Colon (tissue), 2 donors: ENCODE measurements around the gene CHRNA9.
A peak's percentile ranks its signal among the peaks of the same experiment; 100 is the strongest.

Source experiments
- FAIRE-seq: peaks from 2 replicates; lab custom pipeline; 2012; peaks lifted over from hg19 to GRCh38; lab: Jason Lieb, UNC
- donor health status: control.
- donor health status: control.

The CHRNA9 gene

DNA sequence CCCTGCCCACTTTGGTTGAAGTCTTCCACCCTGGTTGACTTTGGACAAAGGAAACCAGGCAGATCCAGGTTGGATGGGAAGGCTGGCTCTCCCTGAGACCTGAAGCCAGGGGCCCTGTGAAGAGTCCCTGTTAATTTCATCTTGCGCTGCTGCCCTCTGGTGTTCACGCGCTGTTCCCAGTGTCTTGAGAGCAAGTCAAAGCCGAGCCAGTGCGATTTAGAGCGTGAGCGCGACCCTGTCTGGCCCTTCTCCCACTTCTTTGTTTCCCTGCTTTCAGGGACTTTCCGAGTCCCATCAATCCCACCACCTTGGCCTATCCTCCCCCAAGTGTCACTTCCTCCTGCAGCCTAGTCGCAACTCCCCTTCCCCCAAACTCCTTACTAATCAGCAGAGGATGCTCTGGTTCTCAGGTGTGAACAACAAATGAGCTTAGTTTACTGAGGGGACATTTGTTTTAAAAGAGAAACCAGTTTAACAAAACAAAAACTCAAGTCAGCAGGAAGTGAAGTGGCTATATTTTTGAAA lies 25.8 kb upstream of the CHRNA9 start:
- no peak for FAIRE-seq

DNA sequence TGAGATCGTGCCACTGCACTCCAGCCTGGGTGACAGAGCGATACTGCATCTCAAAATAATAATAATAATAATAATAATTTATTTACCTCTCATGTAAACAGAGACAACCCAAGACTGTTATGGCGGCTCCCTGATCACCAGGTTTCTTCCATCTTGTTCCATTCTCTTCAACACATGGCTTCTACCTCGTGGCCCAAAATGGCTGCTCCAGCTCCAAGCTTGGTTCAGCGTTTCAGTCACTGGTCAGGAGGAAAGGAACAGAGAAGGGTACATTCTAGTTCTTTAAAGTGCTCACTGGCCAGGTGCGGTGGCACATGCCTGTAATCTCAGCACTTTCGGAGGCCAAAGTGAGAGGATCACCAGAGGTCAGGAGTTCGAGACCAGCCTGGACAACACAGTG lies 24.9 kb upstream of the CHRNA9 start:
- FAIRE-seq, result no peak

DNA sequence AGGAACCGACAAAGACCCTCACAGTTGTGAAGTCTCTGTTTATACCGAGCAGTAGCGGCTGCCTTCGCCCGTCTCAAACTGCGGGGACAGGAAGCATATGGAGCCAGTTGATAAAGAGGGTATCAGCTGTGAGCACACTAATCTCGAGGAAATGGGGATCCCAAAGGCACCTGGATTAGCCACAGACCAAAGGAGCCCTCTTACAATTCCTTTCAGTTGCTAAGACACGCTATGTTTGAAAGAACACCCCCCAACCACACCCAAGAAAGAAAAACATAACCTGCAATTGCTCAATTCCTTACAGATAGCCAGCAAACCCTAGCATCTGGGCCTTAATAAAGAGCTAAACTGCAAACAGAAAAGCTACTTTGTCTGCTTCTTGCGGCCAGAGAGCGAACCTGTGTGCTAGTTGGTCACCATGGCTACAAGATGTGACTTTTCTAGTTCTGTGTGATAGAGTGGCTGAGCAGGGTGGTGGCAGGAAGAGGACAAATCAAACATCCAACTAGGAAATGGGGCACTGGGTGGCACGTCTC lies 23.3 kb upstream of the CHRNA9 start:
- no peak for FAIRE-seq

DNA sequence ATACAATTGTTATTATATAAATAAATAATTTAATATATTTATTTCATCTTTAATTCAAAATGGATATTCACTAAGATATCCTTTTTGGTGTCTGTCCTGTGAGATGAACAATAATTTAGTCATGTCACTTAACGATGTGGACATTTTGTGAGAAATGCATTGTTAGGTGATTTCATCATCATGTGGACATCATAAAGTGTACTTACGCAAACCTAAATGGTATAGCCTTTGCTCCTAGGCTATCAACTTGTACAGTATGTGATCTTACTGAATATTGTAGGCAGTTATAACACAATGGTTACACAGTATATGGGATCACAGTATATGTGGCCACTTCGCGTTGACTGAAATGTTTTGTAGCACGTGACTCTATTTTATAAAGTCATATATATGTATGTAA lies 20.2 kb upstream of the CHRNA9 start:
- FAIRE-seq, result no peak

- no peak for FAIRE-seq
Observed at GRCh38 chr4:40316333-40316781, 18.8 kb upstream of the CHRNA9 start.

DNA sequence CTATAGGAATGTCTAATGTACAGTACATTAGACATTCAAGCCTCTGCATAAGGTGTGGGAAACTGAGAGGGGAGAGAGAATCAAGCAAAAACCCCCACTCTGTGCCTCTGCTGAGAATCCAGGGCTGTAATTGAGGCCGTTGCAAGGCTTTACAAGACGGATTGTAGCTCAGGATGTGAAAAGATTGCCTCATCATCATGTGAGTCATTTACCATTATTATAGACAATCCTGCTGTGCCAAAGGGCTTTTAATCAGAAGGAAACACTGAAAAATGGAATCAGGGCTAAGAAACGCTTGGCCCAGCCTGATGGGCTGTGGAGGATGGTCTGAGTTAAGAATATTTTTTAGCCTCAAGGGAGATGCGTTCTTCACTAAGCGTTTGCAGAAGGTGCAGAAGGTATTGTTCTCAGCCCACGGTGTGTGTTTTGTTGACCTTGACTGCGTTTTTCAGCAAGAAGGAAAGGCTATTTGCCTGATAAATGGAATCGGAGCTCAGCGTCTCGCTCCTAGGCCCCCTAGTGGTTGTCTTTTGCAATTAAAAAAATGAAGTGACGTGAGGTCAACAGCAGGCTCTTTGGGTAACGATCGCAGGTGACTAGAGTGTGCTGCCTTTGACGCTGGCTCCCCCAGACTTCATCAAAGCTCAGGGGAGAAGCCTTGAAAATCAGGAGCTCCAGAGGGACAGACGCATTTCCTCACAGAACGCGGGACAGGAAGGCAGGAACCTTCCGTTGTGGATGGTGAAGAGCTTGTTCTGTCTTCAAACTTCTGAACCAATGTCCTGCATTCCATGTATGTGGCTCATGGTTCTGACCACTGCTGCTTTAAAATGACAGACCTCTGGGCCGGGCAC lies 18.1 kb upstream of the CHRNA9 start:
- FAIRE-seq, result no peak

- FAIRE-seq, result no peak
Observed at GRCh38 chr4:40317916-40318658, 17.0 kb upstream of the CHRNA9 start.

DNA sequence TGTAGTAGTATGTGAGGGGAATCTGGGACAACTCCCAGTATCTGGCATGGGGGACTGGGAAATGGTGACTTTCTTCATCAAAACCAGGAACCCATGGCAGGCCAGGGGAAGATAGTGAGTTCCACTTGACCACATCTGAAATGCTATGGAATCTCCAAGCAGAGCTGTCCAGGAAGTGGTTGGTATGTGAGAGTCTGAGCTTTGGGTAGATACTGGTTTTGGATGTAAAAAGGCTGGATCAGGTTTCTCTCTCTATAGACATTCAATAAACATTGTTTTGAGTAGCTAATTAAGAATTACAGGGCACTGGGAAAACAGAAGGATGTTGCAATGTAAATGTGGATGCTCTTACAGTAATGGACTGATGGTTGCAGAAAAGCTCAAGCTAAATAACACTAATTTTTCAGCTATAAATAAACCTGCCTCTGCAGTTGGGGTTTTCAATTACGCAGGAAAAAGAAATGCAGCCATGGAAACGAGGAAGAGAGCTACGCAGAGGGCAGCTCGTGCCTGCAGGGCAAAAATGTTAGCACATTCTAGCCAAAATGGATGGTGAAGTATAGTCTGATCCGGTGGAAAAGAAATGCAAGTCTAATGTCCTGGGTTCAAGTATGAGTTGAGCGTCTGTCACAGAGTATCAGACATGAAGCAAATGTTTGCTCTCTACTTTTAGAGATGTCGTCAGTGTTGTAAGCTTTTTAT lies 13.4 kb upstream of the CHRNA9 start:
- no peak for FAIRE-seq

- no peak for FAIRE-seq
Observed at GRCh38 chr4:40322811-40323210, 12.3 kb upstream of the CHRNA9 start.

DNA sequence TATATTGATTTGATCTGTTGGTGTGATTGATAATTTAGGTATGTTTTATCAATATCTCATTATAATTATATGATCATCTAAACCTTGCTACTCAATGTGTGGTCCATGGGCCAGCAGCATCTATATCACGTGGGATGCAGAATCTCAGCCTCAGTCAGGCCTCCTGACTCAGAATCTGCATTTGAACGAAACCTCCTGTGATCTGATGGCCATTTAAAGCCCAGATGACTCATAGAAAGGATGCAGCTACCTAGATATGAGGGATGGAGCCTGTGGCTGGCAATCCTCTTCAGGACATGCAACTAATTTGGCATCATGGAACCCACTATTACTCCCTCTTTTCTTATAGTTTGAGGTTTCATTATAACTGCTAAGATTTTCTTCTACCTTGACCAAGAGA lies 11.3 kb upstream of the CHRNA9 start:
- no peak for FAIRE-seq

DNA sequence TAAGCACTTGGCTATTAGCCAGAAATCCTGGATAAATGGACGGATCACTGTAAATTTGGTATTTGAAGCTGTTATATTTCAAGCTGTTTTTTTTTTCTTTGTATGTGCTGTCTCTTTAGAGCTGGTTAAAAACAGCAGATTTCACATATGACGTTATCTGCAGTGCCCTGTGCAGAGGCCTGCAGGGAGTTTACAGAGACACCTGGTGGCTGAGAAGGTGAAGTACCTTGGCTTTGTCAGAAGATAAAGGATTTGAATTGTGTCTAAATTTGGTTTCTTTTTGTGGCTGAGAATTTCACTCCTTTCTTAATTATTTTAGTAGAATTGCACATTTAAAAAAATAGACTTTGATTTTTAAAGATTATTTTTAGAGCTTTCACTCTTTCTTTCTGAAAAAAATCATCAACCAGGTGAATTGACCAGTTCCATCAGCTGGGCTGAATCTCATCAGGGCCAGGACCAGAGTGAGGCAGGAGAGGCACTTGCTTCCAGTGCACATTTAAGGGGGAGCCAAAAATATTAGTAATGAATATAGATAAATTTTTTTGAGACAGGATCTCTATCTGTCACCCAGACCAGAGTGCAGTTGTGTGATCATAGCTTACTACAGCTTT lies 9.6 kb upstream of the CHRNA9 start:
- peak; percentile 28 for FAIRE-seq

- no peak for FAIRE-seq
Observed at GRCh38 chr4:40327340-40327739, 7.8 kb upstream of the CHRNA9 start.

DNA sequence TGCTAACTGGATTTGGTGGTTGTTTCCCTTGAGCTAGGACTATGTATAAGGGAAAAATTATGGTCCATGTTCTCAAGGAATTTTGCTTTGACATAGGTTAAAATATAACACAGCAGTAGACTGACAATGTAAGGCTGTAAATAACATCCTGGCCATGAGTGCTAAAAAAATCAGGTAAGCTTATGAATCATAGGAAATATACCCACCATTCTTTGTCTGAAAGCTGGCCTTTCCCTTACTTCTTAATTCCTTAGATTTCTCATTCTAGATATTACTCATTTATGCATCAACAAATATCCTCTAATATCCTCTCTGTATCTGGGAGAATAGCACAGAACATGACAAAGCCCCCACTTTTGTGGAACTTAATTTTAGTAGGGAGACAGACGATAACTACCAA lies 6.8 kb upstream of the CHRNA9 start:
- no peak for FAIRE-seq

DNA sequence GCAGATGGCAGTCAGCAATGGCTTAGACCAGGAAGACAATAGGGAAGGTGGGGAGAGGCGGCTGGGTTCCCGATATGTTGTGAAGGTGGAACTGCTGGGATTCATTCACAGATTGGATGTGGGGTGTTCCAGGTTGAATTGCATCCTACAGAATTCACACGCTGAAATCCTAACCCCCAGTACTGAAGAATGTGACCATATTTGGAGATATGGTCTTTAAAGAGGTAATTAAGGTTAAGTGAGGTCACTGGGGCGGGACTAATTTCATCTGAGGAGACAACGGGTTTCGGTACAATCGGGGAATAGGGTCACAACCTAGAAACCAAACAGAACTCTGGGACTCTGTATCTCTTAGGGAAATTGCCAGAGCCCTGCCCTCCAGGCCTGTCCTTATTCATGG lies 5.3 kb upstream of the CHRNA9 start:
- FAIRE-seq, result no peak

- no peak for FAIRE-seq
Observed at GRCh38 chr4:40330536-40330935, 4.6 kb upstream of the CHRNA9 start.

DNA sequence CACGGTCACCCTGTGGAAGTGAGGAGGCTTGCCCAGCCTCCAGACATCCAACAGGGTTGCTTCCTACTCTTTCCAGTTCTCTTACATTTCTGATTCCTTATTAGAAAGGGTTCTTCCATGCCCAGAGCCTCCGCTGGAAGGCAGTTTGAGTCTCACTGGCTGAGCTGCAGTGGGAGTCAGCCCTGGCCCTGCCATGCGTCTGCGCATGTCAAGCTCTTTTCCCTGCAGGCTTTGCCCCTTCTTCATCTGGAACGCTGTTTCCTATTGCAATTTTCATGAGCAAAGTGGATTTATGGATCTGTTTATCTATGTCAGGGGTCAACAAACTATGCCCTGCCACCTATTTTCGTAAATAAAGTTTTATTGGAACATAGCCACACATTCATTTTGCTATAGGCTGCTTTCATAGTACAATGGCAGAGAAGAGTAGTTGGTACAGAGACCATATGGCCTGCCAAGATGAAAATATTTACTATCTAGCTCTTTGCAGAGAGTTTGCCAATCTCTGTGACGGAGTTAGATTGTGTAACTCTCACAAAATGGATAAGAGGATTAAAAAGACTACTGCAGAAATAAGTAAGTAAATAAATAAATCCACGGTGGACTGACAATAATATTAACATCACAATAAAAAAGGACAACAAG lies 3.9 kb upstream of the CHRNA9 start:
- no peak for FAIRE-seq

- FAIRE-seq, result no peak
Observed at GRCh38 chr4:40331961-40332360, 3.2 kb upstream of the CHRNA9 start.

GRCh38 chr4:40333921-40334352 lies 1.2 kb upstream of the CHRNA9 start:
- FAIRE-seq, result no peak

DNA sequence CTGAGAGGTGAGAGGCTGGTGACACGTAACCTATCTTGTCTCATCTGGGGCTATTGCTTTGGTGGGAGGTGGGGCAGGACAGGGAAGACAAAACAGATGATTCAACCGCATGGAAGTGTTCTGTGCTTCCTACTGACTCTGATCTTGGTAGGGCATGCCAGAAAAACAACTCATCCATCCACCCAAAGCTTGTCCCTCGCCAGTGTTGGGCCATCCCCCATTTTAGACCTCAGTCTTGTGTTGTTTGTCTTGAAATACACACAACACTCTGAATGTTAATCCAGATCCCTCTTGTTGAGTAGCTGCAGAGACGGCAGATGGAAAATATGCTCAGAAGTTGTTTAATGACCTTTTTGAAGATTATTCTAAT lies 377 bp downstream of the CHRNA9 start:
- FAIRE-seq, result no peak

DNA sequence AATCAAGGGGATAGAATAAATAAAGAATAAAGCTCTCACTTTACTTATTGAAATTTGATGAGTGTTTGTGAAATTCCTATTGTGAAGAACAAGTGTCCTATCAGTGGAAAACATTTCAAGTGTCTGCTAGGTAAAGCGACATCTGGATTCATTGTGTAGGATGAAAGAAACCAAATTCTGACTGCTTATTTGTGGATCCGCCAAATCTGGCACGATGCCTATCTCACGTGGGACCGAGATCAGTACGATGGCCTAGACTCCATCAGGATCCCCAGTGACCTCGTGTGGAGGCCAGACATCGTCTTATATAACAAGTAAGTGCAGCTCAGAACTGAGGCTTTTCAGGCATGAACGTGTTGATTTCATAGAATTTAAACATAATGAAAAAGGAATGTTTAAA lies 1.9 kb downstream of the CHRNA9 start:
- no peak for FAIRE-seq

GRCh38 chr4:40337523-40337922 lies 2.4 kb downstream of the CHRNA9 start:
- no peak for FAIRE-seq
